Measurements from ENCODE around the gene FCRL4.
"Not testable (repeated sequence)": the region's sequence is repeated elsewhere in the genome, so short reads cannot be mapped to it uniquely, and the experiment has no call there.

FCRL4 gene

DNA sequence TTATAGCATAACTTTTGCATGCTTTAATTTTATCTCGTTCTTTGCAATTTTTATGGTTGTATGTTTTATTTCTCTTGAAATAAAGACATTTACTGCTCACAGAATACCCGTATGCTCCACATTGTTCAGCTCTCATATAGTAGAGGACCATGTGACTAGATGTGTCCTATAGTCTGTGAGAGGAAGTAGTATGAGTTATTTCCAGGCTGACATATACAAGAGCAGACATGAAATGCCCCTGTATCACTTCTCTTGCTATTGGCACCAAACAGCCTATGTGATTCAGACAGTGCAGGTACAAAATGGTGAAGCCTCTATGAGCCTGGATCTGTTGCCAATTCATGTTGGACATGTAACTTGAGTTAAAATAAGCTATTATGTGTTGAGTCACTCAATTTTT lies 39.8 kb downstream of the FCRL4 start (continued):
- no peak for TF ChIP-seq BACH2 (CRISPR knock-in tag; IDR thresholded peaks at IDR 0.05; ENCODE audit: borderline replicate concordance)
- TF ChIP-seq OSR1 (CRISPR knock-in tag; IDR thresholded peaks at IDR 0.05): no peak

DNA sequence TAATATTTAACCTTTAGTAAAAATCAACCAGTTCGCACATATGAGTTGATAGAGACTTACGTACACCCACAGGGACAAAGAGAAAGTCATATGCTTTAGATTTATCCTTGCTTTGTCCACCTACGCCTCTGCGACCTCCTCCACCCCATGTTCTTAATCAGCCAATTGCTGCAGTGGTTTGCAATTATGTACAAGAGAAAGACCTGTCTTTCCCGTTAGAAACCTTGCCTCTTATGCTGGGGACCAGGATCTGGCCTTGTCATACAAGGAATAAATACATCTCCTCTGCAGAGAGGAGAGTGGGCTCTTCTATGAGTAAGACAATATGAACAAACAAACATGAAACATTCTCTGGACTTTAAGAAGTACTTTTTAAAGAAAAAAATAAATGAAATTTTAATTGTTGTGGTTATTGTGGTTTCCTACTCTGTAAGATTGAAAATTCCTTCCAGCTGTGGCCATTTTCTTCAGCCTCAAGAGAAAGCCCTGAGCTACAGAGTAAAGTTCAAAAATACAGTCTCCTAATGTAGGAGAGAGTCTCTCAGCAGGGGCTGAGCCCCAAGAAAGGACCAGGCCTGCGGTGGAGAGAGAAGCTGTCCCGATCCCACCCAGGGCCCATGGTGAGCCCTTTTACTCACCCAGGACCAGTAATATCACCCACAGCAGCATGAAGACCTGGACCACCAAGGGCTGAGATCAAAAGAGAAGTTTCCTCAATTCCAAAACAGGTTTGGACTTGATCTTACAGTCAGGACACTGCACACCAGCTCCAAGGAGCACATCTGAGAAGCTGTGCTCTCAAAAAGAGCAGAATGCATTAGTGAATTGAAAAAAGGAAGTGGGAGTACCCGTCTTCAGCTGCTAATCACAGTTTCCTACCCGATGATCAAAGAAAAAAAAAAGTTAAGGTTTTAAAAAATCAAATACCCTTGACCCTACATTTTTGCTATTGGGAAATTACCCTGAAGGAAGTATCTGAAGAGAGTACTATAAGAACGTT lies 45.9 kb downstream of the FCRL4 start, which contains the start of gene FCRL5:
Gene FCRL5, minus strand, starts transcription at position 822 of the 1,000 bp plus-strand sequence. Its CDS starts 153 bp downstream, at position 669.
- ATAC-seq: no peak
- TF ChIP-seq ESRRG (CRISPR knock-in tag; IDR thresholded peaks at IDR 0.05) (no peak), ZNF70 (CRISPR knock-in tag; IDR thresholded peaks at IDR 0.05) (no peak), ZC3H10 (CRISPR knock-in tag; IDR thresholded peaks at IDR 0.05) (no peak), OSR1 (CRISPR knock-in tag; IDR thresholded peaks at IDR 0.05) (no peak), PPARA (CRISPR knock-in tag; IDR thresholded peaks at IDR 0.05; ENCODE audit: borderline replicate concordance) (no peak), ISL1 (CRISPR knock-in tag; IDR thresholded peaks at IDR 0.05) (no peak), CSDC2 (CRISPR knock-in tag; IDR thresholded peaks at IDR 0.05) (no peak), GLIS3 (CRISPR knock-in tag; IDR thresholded peaks at IDR 0.05) (no peak), ZNF8 (CRISPR knock-in tag; IDR thresholded peaks at IDR 0.05) (no peak), TOX (CRISPR knock-in tag; IDR thresholded peaks at IDR 0.05; ENCODE audit: borderline replicate concordance) (no peak), RARB (CRISPR knock-in tag; IDR thresholded peaks at IDR 0.05) (no peak), TCF4 (CRISPR knock-in tag; IDR thresholded peaks at IDR 0.05; ENCODE audit: borderline replicate concordance) (no peak), ZFP30 (CRISPR knock-in tag; IDR thresholded peaks at IDR 0.05) (no peak), BACH2 (CRISPR knock-in tag; IDR thresholded peaks at IDR 0.05; ENCODE audit: borderline replicate concordance) (no peak), SNAI2 (CRISPR knock-in tag; IDR thresholded peaks at IDR 0.05) (no peak)
- TF ChIP-seq, protein P1, sequence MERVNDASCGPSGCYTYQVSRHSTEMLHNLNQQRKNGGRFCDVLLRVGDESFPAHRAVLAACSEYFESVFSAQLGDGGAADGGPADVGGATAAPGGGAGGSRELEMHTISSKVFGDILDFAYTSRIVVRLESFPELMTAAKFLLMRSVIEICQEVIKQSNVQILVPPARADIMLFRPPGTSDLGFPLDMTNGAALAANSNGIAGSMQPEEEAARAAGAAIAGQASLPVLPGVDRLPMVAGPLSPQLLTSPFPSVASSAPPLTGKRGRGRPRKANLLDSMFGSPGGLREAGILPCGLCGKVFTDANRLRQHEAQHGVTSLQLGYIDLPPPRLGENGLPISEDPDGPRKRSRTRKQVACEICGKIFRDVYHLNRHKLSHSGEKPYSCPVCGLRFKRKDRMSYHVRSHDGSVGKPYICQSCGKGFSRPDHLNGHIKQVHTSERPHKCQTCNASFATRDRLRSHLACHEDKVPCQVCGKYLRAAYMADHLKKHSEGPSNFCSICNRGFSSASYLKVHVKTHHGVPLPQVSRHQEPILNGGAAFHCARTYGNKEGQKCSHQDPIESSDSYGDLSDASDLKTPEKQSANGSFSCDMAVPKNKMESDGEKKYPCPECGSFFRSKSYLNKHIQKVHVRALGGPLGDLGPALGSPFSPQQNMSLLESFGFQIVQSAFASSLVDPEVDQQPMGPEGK (CRISPR knock-in tag; IDR thresholded peaks at IDR 0.05; ENCODE audit: borderline replicate concordance): no peak
- TF ChIP-seq, protein P2, sequence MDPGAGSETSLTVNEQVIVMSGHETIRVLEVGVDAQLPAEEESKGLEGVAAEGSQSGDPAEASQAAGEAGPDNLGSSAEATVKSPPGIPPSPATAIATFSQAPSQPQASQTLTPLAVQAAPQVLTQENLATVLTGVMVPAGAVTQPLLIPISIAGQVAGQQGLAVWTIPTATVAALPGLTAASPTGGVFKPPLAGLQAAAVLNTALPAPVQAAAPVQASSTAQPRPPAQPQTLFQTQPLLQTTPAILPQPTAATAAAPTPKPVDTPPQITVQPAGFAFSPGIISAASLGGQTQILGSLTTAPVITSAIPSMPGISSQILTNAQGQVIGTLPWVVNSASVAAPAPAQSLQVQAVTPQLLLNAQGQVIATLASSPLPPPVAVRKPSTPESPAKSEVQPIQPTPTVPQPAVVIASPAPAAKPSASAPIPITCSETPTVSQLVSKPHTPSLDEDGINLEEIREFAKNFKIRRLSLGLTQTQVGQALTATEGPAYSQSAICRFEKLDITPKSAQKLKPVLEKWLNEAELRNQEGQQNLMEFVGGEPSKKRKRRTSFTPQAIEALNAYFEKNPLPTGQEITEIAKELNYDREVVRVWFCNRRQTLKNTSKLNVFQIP (CRISPR knock-in tag; IDR thresholded peaks at IDR 0.05; ENCODE audit: borderline replicate concordance, low read depth): no peak
- TF ChIP-seq, protein P3, sequence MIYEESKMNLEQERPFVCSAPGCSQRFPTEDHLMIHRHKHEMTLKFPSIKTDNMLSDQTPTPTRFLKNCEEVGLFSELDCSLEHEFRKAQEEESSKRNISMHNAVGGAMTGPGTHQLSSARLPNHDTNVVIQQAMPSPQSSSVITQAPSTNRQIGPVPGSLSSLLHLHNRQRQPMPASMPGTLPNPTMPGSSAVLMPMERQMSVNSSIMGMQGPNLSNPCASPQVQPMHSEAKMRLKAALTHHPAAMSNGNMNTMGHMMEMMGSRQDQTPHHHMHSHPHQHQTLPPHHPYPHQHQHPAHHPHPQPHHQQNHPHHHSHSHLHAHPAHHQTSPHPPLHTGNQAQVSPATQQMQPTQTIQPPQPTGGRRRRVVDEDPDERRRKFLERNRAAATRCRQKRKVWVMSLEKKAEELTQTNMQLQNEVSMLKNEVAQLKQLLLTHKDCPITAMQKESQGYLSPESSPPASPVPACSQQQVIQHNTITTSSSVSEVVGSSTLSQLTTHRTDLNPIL (CRISPR knock-in tag; IDR thresholded peaks at IDR 0.05; ENCODE audit: low read depth): no peak
- TF ChIP-seq, protein P4, sequence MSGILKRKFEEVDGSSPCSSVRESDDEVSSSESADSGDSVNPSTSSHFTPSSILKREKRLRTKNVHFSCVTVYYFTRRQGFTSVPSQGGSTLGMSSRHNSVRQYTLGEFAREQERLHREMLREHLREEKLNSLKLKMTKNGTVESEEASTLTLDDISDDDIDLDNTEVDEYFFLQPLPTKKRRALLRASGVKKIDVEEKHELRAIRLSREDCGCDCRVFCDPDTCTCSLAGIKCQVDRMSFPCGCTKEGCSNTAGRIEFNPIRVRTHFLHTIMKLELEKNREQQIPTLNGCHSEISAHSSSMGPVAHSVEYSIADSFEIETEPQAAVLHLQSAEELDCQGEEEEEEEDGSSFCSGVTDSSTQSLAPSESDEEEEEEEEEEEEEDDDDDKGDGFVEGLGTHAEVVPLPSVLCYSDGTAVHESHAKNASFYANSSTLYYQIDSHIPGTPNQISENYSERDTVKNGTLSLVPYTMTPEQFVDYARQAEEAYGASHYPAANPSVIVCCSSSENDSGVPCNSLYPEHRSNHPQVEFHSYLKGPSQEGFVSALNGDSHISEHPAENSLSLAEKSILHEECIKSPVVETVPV (CRISPR knock-in tag; IDR thresholded peaks at IDR 0.05): no peak
- TF ChIP-seq, protein P5, sequence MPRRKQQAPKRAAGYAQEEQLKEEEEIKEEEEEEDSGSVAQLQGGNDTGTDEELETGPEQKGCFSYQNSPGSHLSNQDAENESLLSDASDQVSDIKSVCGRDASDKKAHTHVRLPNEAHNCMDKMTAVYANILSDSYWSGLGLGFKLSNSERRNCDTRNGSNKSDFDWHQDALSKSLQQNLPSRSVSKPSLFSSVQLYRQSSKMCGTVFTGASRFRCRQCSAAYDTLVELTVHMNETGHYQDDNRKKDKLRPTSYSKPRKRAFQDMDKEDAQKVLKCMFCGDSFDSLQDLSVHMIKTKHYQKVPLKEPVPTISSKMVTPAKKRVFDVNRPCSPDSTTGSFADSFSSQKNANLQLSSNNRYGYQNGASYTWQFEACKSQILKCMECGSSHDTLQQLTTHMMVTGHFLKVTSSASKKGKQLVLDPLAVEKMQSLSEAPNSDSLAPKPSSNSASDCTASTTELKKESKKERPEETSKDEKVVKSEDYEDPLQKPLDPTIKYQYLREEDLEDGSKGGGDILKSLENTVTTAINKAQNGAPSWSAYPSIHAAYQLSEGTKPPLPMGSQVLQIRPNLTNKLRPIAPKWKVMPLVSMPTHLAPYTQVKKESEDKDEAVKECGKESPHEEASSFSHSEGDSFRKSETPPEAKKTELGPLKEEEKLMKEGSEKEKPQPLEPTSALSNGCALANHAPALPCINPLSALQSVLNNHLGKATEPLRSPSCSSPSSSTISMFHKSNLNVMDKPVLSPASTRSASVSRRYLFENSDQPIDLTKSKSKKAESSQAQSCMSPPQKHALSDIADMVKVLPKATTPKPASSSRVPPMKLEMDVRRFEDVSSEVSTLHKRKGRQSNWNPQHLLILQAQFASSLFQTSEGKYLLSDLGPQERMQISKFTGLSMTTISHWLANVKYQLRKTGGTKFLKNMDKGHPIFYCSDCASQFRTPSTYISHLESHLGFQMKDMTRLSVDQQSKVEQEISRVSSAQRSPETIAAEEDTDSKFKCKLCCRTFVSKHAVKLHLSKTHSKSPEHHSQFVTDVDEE (CRISPR knock-in tag; IDR thresholded peaks at IDR 0.05): no peak

DNA sequence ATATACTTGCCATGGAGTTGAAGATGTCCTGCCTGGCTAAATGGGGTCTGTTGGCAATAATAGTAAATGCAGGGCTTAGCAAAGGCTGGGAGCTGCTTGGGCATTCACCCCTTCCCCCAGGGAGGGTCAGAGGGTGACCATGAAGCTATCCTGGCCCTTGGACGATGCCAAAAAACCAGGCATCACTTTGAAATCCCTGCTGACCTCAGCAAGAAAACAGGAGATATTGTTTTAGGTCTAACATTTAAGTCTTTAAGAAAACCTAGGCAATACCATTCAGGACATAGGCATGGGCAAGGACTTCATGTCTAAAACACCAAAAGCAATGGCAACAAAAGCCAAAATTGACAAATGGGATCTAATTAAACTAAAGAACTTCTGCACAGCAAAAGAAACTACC lies 49.8 kb downstream of the FCRL4 start:
- not testable (repeated sequence) for ATAC-seq
